MCF 10A (cell line): ENCODE data around the gene MOGAT2. TPM values are rescaled to one million over a fixed set of nuclear protein-coding genes. Genes with fewer than 3 reads are reported as not detected.
"Not testable (repeated sequence)": the region's sequence is repeated elsewhere in the genome, so short reads cannot be mapped to it uniquely, and the experiment has no call there.

Experiments used
- BruUV-seq: library from RNA; stranded (reverse); fragments of 400-500 nt; replicated peaks from 2 replicates; lab custom pipeline; 2021; lab: Mats Ljungman, UMichigan
- CTCF ChIA-PET: fragments of 300-600 bp; sonication (Branson Sonifier 250); formaldehyde crosslinking; extraction: SDS; loops from one replicate; lab custom pipeline; 2021; ENCODE audit warnings: antibody characterized with exemption, inconsistent platforms; lab: Yijun Ruan, JAX
- POLR2A ChIA-PET: fragments of 300-600, 350-650 bp; sonication (Branson Sonifier 250); formaldehyde crosslinking; extraction: SDS; loops from one replicate; lab custom pipeline; 2020; ENCODE audit warnings: antibody characterized with exemption, inconsistent platforms; lab: Yijun Ruan, JAX
- DNase-seq: peaks from one replicate; pipeline ENCODE4 v3.0.0-alpha.2; 2018; ENCODE audit not compliant: unreplicated experiment
- H3K27ac Mint-ChIP-seq: one replicate; pipeline ENCODE4 v1.8.0; 2022; ENCODE audit warnings: mild to moderate bottlenecking, low read depth, mixed read lengths; ENCODE audit not compliant: unreplicated experiment
- H3K27me3 Mint-ChIP-seq: one replicate; pipeline ENCODE4 v1.8.0; 2022; ENCODE audit warnings: mixed read lengths; ENCODE audit not compliant: insufficient read depth, unreplicated experiment
- H3K36me3 Mint-ChIP-seq: one replicate; pipeline ENCODE4 v1.8.0; 2022; ENCODE audit warnings: mild to moderate bottlenecking, moderate library complexity, mixed read lengths; ENCODE audit not compliant: insufficient read depth, unreplicated experiment
- H3K4me1 Mint-ChIP-seq: one replicate; pipeline ENCODE4 v1.8.0; 2022; ENCODE audit warnings: mixed read lengths; ENCODE audit not compliant: insufficient read depth, unreplicated experiment
- H3K4me3 Mint-ChIP-seq: one replicate; pipeline ENCODE4 v1.8.0; 2022; ENCODE audit warnings: mild to moderate bottlenecking, moderate library complexity, mixed read lengths; ENCODE audit not compliant: unreplicated experiment
- H3K9me3 Mint-ChIP-seq: one replicate; pipeline ENCODE4 v1.8.0; 2022; ENCODE audit warnings: mixed read lengths; ENCODE audit not compliant: unreplicated experiment
- intact Hi-C: fragments of 100-400 bp; cut with micrococcal nuclease; formaldehyde crosslinking; loops from 2 replicates; pipeline ENCODE4 v1.14.1; 2022
- total RNA-seq: library from RNA; stranded (reverse); gene quantifications from 2 replicates; pipeline ENCODE4 v1.2.3, GENCODE V29; 2022
- TF ChIP-seq, protein P1 (sequence below): fragments of 200-600 bp; IDR thresholded peaks from one replicate; pipeline ENCODE4 v1.8.0; 2022; ENCODE audit warnings: antibody characterized with exemption, mild to moderate bottlenecking; ENCODE audit not compliant: unreplicated experiment

Gene MOGAT2
- total RNA-seq, 1 experiment from 2014 or later: not detected

DNA sequence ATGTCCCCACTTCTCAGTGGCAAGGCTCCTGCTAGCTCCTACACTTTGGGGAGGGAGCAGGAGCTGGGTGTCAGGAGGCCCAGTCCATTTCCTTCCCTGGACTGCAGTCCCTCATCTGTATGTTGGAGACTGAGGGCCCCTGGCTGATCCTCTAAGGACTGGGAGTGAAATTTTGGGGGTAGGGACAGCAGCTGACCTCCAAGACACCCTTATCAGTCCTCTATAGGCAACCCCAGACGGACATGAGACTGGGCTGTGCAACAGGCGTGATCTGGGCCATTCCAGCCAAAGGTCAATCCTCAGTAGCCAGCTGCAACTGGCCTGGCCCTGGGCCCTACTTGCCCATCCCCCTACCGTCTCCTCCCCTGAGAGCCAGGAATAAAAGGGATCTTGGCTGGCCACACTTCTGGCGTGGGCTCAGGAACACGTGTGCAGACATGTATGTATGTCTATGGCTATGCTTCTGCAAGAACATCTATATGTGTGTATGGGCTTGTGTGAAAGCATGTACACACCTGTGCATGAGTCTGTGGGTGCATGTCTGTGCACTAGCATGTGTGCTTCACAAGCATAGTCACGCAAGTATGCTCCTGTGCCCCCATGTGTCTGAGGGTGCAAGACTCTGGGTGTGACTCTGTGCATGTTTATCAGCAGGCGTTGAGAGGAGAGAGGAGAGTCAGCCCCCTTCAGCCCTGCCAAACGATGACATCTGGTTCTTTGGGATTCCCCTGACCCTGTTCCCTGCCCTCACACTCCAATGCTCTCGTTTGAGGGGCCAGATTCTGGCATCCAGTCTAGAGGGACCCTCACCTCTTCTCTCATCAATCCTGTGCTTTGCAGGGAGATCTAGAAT, 26.3 kb downstream of the MOGAT2 start:
- no peak overlapping the region for H3K27ac Mint-ChIP-seq
- intact Hi-C loops: no loop called here
- ChIA-PET CTCF (interaction anchor here (0.7 kb wide), 1 partner anchor 21 kb away, joined by 4 read pairs; no protein-coding TSS in a partner anchor), POLR2A (no interaction called here)
- TF ChIP-seq, protein P1, sequence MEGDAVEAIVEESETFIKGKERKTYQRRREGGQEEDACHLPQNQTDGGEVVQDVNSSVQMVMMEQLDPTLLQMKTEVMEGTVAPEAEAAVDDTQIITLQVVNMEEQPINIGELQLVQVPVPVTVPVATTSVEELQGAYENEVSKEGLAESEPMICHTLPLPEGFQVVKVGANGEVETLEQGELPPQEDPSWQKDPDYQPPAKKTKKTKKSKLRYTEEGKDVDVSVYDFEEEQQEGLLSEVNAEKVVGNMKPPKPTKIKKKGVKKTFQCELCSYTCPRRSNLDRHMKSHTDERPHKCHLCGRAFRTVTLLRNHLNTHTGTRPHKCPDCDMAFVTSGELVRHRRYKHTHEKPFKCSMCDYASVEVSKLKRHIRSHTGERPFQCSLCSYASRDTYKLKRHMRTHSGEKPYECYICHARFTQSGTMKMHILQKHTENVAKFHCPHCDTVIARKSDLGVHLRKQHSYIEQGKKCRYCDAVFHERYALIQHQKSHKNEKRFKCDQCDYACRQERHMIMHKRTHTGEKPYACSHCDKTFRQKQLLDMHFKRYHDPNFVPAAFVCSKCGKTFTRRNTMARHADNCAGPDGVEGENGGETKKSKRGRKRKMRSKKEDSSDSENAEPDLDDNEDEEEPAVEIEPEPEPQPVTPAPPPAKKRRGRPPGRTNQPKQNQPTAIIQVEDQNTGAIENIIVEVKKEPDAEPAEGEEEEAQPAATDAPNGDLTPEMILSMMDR: no peak
- H3K4me1 Mint-ChIP-seq: no peaks in the 10 kb centered on the region
- no peak overlapping the region for H3K4me3 Mint-ChIP-seq
- no peaks in the 10 kb centered on the region for H3K9me3 Mint-ChIP-seq
- no TSS peak for BruUV-seq
- DNase-seq: peak; percentile 14
- H3K36me3 Mint-ChIP-seq: no peaks in the 10 kb centered on the region
- H3K27me3 Mint-ChIP-seq: peaks cover 33% of the 10 kb centered on the region

DNA sequence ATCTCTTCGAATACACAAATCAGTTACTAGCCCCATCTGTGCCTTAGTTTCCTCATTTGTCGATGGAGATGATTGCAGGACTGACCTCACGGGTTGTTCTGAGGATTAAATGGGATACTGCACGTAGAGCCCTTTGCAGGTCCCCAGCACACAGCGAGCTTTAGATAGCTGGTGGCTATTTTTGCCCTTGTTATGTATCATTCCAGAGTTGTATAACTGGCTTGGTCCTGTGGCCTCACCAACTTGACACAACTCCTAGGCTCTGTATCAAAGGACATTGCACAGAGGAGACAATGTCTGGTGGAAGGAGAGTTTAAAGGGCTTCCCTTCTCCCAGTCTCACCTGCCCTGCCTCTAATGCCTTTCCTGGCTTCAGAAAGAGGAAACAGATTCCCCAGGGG, 28.2 kb downstream of the MOGAT2 start:
- intact Hi-C loops: no loop called here
- Mint-ChIP-seq H3K27ac (no peak overlapping the region), H3K9me3 (no peaks in the 10 kb centered on the region), H3K4me1 (no peaks in the 10 kb centered on the region), H3K36me3 (no peaks in the 10 kb centered on the region), H3K27me3 (peaks cover 33% of the 10 kb centered on the region), H3K4me3 (no peak overlapping the region)
- no TSS peak for BruUV-seq
- TF ChIP-seq, protein P1: no peak
- CTCF ChIA-PET: interaction anchor here (0.6 kb wide), 1 partner anchor 61 kb away, joined by 4 read pairs; no protein-coding TSS in a partner anchor
- POLR2A ChIA-PET: no interaction called here
- no peak for DNase-seq

- H3K9me3 Mint-ChIP-seq, DNase-seq, BruUV-seq, H3K4me1 Mint-ChIP-seq, CTCF ChIA-PET, H3K36me3 Mint-ChIP-seq, POLR2A ChIA-PET, H3K4me3 Mint-ChIP-seq, H3K27ac Mint-ChIP-seq, intact Hi-C loops: not testable (repeated sequence)
- peaks cover 19% of the 10 kb centered on the region for H3K27me3 Mint-ChIP-seq
Observed at GRCh38 chr11:75748729-75749273, 31.2 kb downstream of the MOGAT2 start.

DNA sequence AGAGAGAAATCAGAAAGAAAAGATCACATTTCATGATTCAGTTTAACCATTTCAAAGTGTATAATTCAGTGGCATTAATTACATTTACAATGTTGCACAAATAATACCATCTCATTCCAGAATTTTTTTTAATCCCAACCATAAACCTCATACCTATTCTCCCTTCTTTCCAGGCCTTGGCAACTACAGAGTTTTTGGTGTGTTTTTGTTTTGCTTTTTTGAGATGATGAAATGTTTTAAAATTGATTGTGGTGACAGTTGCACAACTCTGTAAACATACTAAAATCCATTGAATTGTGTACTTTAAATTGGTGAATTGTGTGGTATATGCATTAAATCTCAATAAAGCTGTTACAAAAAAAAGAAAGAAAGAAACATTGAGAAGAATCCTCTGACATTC, 37.3 kb downstream of the MOGAT2 start:
- CTCF ChIA-PET, H3K9me3 Mint-ChIP-seq, H3K4me3 Mint-ChIP-seq, BruUV-seq, POLR2A ChIA-PET, H3K36me3 Mint-ChIP-seq, intact Hi-C loops, DNase-seq, H3K27ac Mint-ChIP-seq, H3K4me1 Mint-ChIP-seq, H3K27me3 Mint-ChIP-seq: not testable (repeated sequence)

GRCh38 chr11:75757651-75758050, 40.0 kb downstream of the MOGAT2 start:
- no peaks in the 10 kb centered on the region for H3K36me3 Mint-ChIP-seq
- H3K27ac Mint-ChIP-seq: no peak overlapping the region
- CTCF ChIA-PET: no interaction called here
- intact Hi-C loops: no loop called here
- H3K27me3 Mint-ChIP-seq: no peaks in the 10 kb centered on the region
- DNase-seq: no peak
- POLR2A ChIA-PET: no interaction called here
- no peaks in the 10 kb centered on the region for H3K9me3 Mint-ChIP-seq
- TF ChIP-seq, protein P1: no peak
- no TSS peak for BruUV-seq
- H3K4me1 Mint-ChIP-seq: peaks cover 12% of the 10 kb centered on the region
- H3K4me3 Mint-ChIP-seq: no peak overlapping the region
